Pancreas (tissue), 10 donors: ENCODE measurements around the gene TIE1. TPM values are rescaled to one million over a fixed set of nuclear protein-coding genes. Genes with fewer than 3 reads are reported as not detected.
A peak's percentile ranks its signal among the peaks of the same experiment; 100 is the strongest.

Experiments used
- ATAC-seq, 4 donors: fragments of 200-7000 bp; cut with Tn5 transposase; one replicate each; pipeline versions ENCODE4 v1.8.0 to v1.9.1; 2020; ENCODE audit warnings: mild to moderate bottlenecking in 4 of 4, moderate library complexity in 4 of 4
- DNase-seq, 6 donors: peaks; one replicate each; pipeline ENCODE4 v3.0.0-alpha.2; 2020
- FAIRE-seq: peaks from 2 replicates; lab custom pipeline; 2012; peaks lifted over from hg19 to GRCh38; lab: Jason Lieb, UNC
- H3K27ac ChIP-seq, 4 donors: fragments of 200-600 bp; sonication (generic); 1 replicate in 3 of 4; 2 replicates in 1 of 4; pipeline versions ENCODE4 v1.5.0 to v1.8.0; 2020
- H3K27me3 ChIP-seq, 4 donors: fragments of 200-600 bp; one replicate each; pipeline ENCODE4 v1.8.0; 2021
- H3K36me3 ChIP-seq, 3 donors: fragments of 200-600 bp; sonication (generic) in 1 of 3; one replicate each; pipeline versions ENCODE4 v1.5.0 to v1.8.0; 2020 to 2021
- H3K4me1 ChIP-seq, 3 donors: fragments of 200-600 bp; one replicate each; pipeline ENCODE4 v1.8.0; 2021
- H3K4me3 ChIP-seq, 4 donors: fragments of 200-600 bp; sonication (generic) in 2 of 4; one replicate each; pipeline versions ENCODE4 v1.5.0 to v1.8.0; 2020 to 2021
- H3K9me3 ChIP-seq, 4 donors: fragments of 200-600 bp; one replicate each; pipeline ENCODE4 v1.8.0; 2021
- WGBS, 2 donors: extraction: QIAGEN DNeasy Blood & Tissue Kit; methylation state at CpG; one replicate each; pipeline ENCODE4 v1.1.7; 2013; 5-methylcytosine and 5-hydroxymethylcytosine counted together
- intact Hi-C, 3 donors: fragments of 100-400 bp; cut with DNase I; formaldehyde crosslinking; loops; one replicate each; pipeline versions ENCODE4 v1.11.1 to v1.14.2; 2022
- polyA plus RNA-seq, 2 donors: library from polyadenylated mRNA; stranded (reverse); fragments of 200-250 nt; gene quantifications; one replicate each; pipeline ENCODE4 v1.2.3, GENCODE V29; 2013
- total RNA-seq, 6 donors: library from RNA; stranded (reverse); fragmentation: NEBNext Ultra II Directional in 4 of 6; extraction: Animal tissue kit (Norgen Biotek cat#: 25700) in 4 of 6; gene quantifications; one replicate each; pipeline versions ENCODE4 v1.2.1 to v1.2.4, GENCODE V29; 2021 to 2023
- TF ChIP-seq, protein P1 (sequence below), 4 donors: fragments of 200-600 bp; sonication (generic) in 3 of 4; IDR thresholded peaks; one replicate each; pipeline versions ENCODE4 v1.5.0 to v1.8.0; 2021; ENCODE audit warnings: antibody characterized with exemption in 4 of 4
- donor health status: healthy with polysubstance abuse.
- donor health status: DM: no; HTN: no; CAD: no; lungs with moderate emphysema.
- donor health status: DM: no; HTN: no; CAD: no.
- donor health status: control.
- donor health status: control.
- donor health status: Bipolar disorder and iron deficiency.
- donor health status: DM: yes; HTN: yes; CAD: no.
- donor health status: DM: no; HTN: no; CAD: no.
- donor health status: DM: no; HTN: no; CAD: no.
- donor health status: DM: yes; HTN: yes; CAD: no.

Gene TIE1
- total and polyA plus RNA-seq, 8 donors, result 2.1 to 8.3 (median 4.4) TPM

GRCh38 chr1:43269627-43270375 lies 31.0 kb upstream of the TIE1 start, which contains the start of gene TMEM125:
TSS of gene TMEM125 (plus strand) at chr1:43269983. CDS start at chr1:43272723, 2,740 bp downstream.
- no peaks in the 10 kb centered on the region for H3K27me3 ChIP-seq
- H3K27ac ChIP-seq, result peak within 1 kb of the TSS; percentile 48 to 79 (median 70)
- ATAC-seq (peak in 3 of 4 donors; percentile 1 to 6 (median 5)), DNase-seq (peak in 3 of 6 donors; percentile 42 to 63 (median 42)), FAIRE-seq (no peak)
- peaks cover 0 to 5% (median 0%) of the 10 kb centered on the region in 3 donors for H3K36me3 ChIP-seq
- TF ChIP-seq, protein P1, sequence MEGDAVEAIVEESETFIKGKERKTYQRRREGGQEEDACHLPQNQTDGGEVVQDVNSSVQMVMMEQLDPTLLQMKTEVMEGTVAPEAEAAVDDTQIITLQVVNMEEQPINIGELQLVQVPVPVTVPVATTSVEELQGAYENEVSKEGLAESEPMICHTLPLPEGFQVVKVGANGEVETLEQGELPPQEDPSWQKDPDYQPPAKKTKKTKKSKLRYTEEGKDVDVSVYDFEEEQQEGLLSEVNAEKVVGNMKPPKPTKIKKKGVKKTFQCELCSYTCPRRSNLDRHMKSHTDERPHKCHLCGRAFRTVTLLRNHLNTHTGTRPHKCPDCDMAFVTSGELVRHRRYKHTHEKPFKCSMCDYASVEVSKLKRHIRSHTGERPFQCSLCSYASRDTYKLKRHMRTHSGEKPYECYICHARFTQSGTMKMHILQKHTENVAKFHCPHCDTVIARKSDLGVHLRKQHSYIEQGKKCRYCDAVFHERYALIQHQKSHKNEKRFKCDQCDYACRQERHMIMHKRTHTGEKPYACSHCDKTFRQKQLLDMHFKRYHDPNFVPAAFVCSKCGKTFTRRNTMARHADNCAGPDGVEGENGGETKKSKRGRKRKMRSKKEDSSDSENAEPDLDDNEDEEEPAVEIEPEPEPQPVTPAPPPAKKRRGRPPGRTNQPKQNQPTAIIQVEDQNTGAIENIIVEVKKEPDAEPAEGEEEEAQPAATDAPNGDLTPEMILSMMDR (IDR thresholded peaks at IDR 0.05), result no peak
- H3K9me3 ChIP-seq, result no peaks in the 10 kb centered on the region
- 40 to 42% methylated on average over 7 of the region's 7 CpGs for WGBS, 2 donors
- H3K4me1 ChIP-seq, result peaks cover 12 to 15% (median 15%) of the 10 kb centered on the region in 3 donors
- peak within 1 kb of the TSS; percentile 14 to 56 (median 34) for H3K4me3 ChIP-seq
- intact Hi-C loops, result no loop called here

DNA sequence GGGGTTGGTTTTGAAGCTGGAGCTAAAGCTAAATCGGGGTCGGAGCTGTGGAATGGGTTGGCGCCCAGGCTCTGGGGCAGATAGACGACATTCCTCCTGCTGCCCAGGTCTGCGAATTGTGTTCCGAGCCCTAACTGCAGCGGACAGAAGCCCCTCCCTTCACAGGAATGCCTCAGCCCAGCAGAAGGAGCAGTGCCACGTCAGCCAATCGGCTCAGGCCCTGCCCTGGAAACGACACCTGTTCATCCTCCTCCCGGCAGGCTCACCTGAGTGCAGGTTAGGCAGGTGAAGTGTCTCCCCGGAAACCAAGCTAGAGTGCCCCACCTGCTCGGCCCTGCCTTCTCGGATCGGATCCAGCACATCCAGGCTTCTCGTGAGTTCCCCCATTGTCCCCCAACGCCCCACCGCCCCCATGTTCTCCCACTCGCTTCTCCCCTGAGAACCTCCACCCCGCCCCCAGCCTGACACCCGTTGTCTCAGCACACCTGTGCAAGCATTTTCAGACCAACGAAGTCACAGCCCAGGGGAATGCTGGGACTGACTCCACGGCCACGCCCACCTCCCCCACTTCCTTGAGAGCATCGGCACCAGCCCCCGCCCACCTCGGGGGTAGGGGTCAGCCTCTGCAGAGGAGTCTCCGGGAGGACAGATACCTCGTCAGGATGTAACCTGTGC lies 30.2 kb upstream of the TIE1 start:
- Histone ChIP-seq H3K27ac (peak overlapping the region; percentile 48 to 79 (median 70)), H3K4me3 (peak overlapping the region; percentile 14 to 56 (median 34)), H3K27me3 (no peaks in the 10 kb centered on the region), H3K36me3 (peaks cover 0 to 5% (median 0%) of the 10 kb centered on the region in 3 donors), H3K4me1 (peaks cover 5 to 11% (median 9%) of the 10 kb centered on the region in 3 donors), H3K9me3 (no peaks in the 10 kb centered on the region)
- ATAC-seq (peak; percentile 92 to 96 (median 94)), FAIRE-seq (no peak), DNase-seq (peak; percentile 83 to 96 (median 92))
- WGBS, 2 donors, result 3 to 8% methylated on average over 29 of the region's 29 CpGs
- intact Hi-C loops, result no loop called here
- TF ChIP-seq, protein P1 (IDR thresholded peaks at IDR 0.05), result no peak

GRCh38 chr1:43271186-43272118 lies 29.3 kb upstream of the TIE1 start:
- Histone ChIP-seq H3K36me3 (peaks cover 0 to 5% (median 0%) of the 10 kb centered on the region in 3 donors), H3K4me3 (peak overlapping the region; percentile 14 to 56 (median 34)), H3K27ac (peak overlapping the region; percentile 38 to 79 (median 70)), H3K27me3 (no peaks in the 10 kb centered on the region), H3K4me1 (peaks cover 5 to 18% (median 11%) of the 10 kb centered on the region in 3 donors), H3K9me3 (no peaks in the 10 kb centered on the region)
- 30 to 31% methylated on average over 12 of the region's 12 CpGs for WGBS, 2 donors
- intact Hi-C loops, result no loop called here
- ATAC-seq (peak in 1 of 4 donors; percentile 3), DNase-seq (peak in 2 of 6 donors; percentile 13 to 22), FAIRE-seq (no peak)
- TF ChIP-seq, protein P1 (IDR thresholded peaks at IDR 0.05), result no peak

GRCh38 chr1:43272161-43272560 lies 28.6 kb upstream of the TIE1 start:
- H3K27ac ChIP-seq, result no peak overlapping the region
- TF ChIP-seq, protein P1 (IDR thresholded peaks at IDR 0.05), result no peak
- H3K4me3 ChIP-seq, result peak overlapping the region in 1 of 4 donors; percentile 56
- WGBS, 2 donors, result 49 to 55% methylated on average over 9 of the region's 9 CpGs
- FAIRE-seq (no peak), ATAC-seq (no peak), DNase-seq (peak in 2 of 6 donors; percentile 7 to 13)
- intact Hi-C loops, result no loop called here
- H3K9me3 ChIP-seq, result no peaks in the 10 kb centered on the region
- H3K27me3 ChIP-seq, result no peaks in the 10 kb centered on the region
- peaks cover 0 to 5% (median 0%) of the 10 kb centered on the region in 3 donors for H3K36me3 ChIP-seq
- H3K4me1 ChIP-seq, result peaks cover 5 to 24% (median 15%) of the 10 kb centered on the region in 3 donors
